Iris pigment epithelial cell (primary cell): ENCODE data around the gene NUDCD3.
A peak's percentile ranks its signal among the peaks of the same experiment; 100 is the strongest.
"Not testable (repeated sequence)": the region's sequence is repeated elsewhere in the genome, so short reads cannot be mapped to it uniquely, and the experiment has no call there.

ENCODE experiments used
- DNase-seq: peaks from one replicate; pipeline ENCODE4 v3.0.0-alpha.2; 2011; ENCODE audit warnings: low read depth

The NUDCD3 gene

GRCh38 chr7:44517175-44517574 is 26.7 kb upstream of the NUDCD3 start:
- DNase-seq = no peak

GRCh38 chr7:44515590-44516268 is 25.3 kb upstream of the NUDCD3 start:
- no peak for DNase-seq

- DNase-seq = no peak
Measured at GRCh38 chr7:44512736-44513135, 22.3 kb upstream of the NUDCD3 start.

GRCh38 chr7:44511863-44512468 is 21.5 kb upstream of the NUDCD3 start:
- no peak for DNase-seq

GRCh38 chr7:44511236-44511635 is 20.8 kb upstream of the NUDCD3 start:
- DNase-seq = no peak

GRCh38 chr7:44508328-44509030 is 18.0 kb upstream of the NUDCD3 start:
- DNase-seq = no peak

- DNase-seq = not testable (repeated sequence)
Measured at GRCh38 chr7:44506592-44507288, 16.3 kb upstream of the NUDCD3 start.

GRCh38 chr7:44505595-44505994 is 15.1 kb upstream of the NUDCD3 start:
- no peak for DNase-seq

GRCh38 chr7:44498230-44498954 is 7.9 kb upstream of the NUDCD3 start:
- no peak for DNase-seq

GRCh38 chr7:44497155-44498027 is 6.9 kb upstream of the NUDCD3 start:
- DNase-seq = no peak

GRCh38 chr7:44496385-44496784 is 5.9 kb upstream of the NUDCD3 start:
- no peak for DNase-seq

- DNase-seq = no peak
Measured at GRCh38 chr7:44494960-44495359, 4.5 kb upstream of the NUDCD3 start.

- no peak for DNase-seq
Measured at GRCh38 chr7:44491229-44491628, 771 bp upstream of the NUDCD3 start.

GRCh38 chr7:44489955-44490350 is 505 bp downstream of the NUDCD3 start:
- peak; percentile 42 for DNase-seq

GRCh38 chr7:44488955-44489354 is 1.5 kb downstream of the NUDCD3 start:
- no peak for DNase-seq

GRCh38 chr7:44486693-44487092 is 3.8 kb downstream of the NUDCD3 start:
- peak; percentile 42 for DNase-seq

GRCh38 chr7:44486001-44486400 is 4.5 kb downstream of the NUDCD3 start:
- DNase-seq = no peak

GRCh38 chr7:44484482-44485313 is 5.8 kb downstream of the NUDCD3 start:
- no peak for DNase-seq

- no peak for DNase-seq
Measured at GRCh38 chr7:44482502-44483485, 7.7 kb downstream of the NUDCD3 start.
